Pancreas (tissue), 10 donors: ENCODE results near the gene EIF4H. TPM values are rescaled to one million over a fixed set of nuclear protein-coding genes. Genes with fewer than 3 reads are reported as not detected.

Experiments
- ATAC-seq, 4 donors: fragments of 200-7000 bp; cut with Tn5 transposase; one replicate each; pipeline versions ENCODE4 v1.8.0 to v1.9.1; 2020; ENCODE audit warnings: mild to moderate bottlenecking in 4 of 4, moderate library complexity in 4 of 4
- DNase-seq, 6 donors: peaks; one replicate each; pipeline ENCODE4 v3.0.0-alpha.2; 2020
- FAIRE-seq: peaks from 2 replicates; lab custom pipeline; 2012; peaks lifted over from hg19 to GRCh38; lab: Jason Lieb, UNC
- H3K27ac ChIP-seq, 4 donors: fragments of 200-600 bp; sonication (generic); 1 replicate in 3 of 4; 2 replicates in 1 of 4; pipeline versions ENCODE4 v1.5.0 to v1.8.0; 2020
- H3K27me3 ChIP-seq, 4 donors: fragments of 200-600 bp; one replicate each; pipeline ENCODE4 v1.8.0; 2021
- H3K36me3 ChIP-seq, 3 donors: fragments of 200-600 bp; sonication (generic) in 1 of 3; one replicate each; pipeline versions ENCODE4 v1.5.0 to v1.8.0; 2020 to 2021
- H3K4me1 ChIP-seq, 3 donors: fragments of 200-600 bp; one replicate each; pipeline ENCODE4 v1.8.0; 2021
- H3K4me3 ChIP-seq, 4 donors: fragments of 200-600 bp; sonication (generic) in 2 of 4; one replicate each; pipeline versions ENCODE4 v1.5.0 to v1.8.0; 2020 to 2021
- H3K9me3 ChIP-seq, 4 donors: fragments of 200-600 bp; one replicate each; pipeline ENCODE4 v1.8.0; 2021
- CTCF ChIP-seq, 4 donors: fragments of 200-600 bp; sonication (generic) in 3 of 4; IDR thresholded peaks; one replicate each; pipeline versions ENCODE4 v1.5.0 to v1.8.0; 2021; ENCODE audit warnings: antibody characterized with exemption in 4 of 4
- WGBS, 2 donors: extraction: QIAGEN DNeasy Blood & Tissue Kit; methylation state at CpG; one replicate each; pipeline ENCODE4 v1.1.7; 2013; 5-methylcytosine and 5-hydroxymethylcytosine counted together
- intact Hi-C, 3 donors: fragments of 100-400 bp; cut with DNase I; formaldehyde crosslinking; loops; one replicate each; pipeline versions ENCODE4 v1.11.1 to v1.14.2; 2022
- polyA plus RNA-seq, 2 donors: library from polyadenylated mRNA; stranded (reverse); fragments of 200-250 nt; gene quantifications; one replicate each; pipeline ENCODE4 v1.2.3, GENCODE V29; 2013
- total RNA-seq, 6 donors: library from RNA; stranded (reverse); fragmentation: NEBNext Ultra II Directional in 4 of 6; extraction: Animal tissue kit (Norgen Biotek cat#: 25700) in 4 of 6; gene quantifications; one replicate each; pipeline versions ENCODE4 v1.2.1 to v1.2.4, GENCODE V29; 2021 to 2023
- donor health status: healthy with polysubstance abuse.
- donor health status: DM: no; HTN: no; CAD: no; lungs with moderate emphysema.
- donor health status: DM: no; HTN: no; CAD: no.
- donor health status: control.
- donor health status: control.
- donor health status: Bipolar disorder and iron deficiency.
- donor health status: DM: yes; HTN: yes; CAD: no.
- donor health status: DM: no; HTN: no; CAD: no.
- donor health status: DM: no; HTN: no; CAD: no.
- donor health status: DM: yes; HTN: yes; CAD: no.

The EIF4H gene
- total and polyA plus RNA-seq, 8 donors: 73.0 to 195 (median 130) TPM

GRCh38 chr7:74178632-74179031, 4.5 kb downstream of the EIF4H start:
- Histone ChIP-seq H3K36me3 (no peaks in the 10 kb centered on the region), H3K4me1 (peaks cover 55 to 65% (median 61%) of the 10 kb centered on the region in 3 donors), H3K9me3 (no peaks in the 10 kb centered on the region), H3K27me3 (no peaks in the 10 kb centered on the region), H3K4me3 (no peak overlapping the region), H3K27ac (peak overlapping the region in 2 of 4 donors; percentile 15 to 44)
- intact Hi-C loops: loop anchor here in 1 of 3 donors (10.0 kb wide), 1 partner anchor 114 kb away; no protein-coding TSS in a partner anchor
- no peak for DNase-seq
- no peak for FAIRE-seq
- ATAC-seq: no peak
- 32 to 34% methylated on average over 9 of the region's 9 CpGs for WGBS, 2 donors
- TF ChIP-seq CTCF (IDR thresholded peaks at IDR 0.05): no peak

- ATAC-seq (no peak), FAIRE-seq (no peak), DNase-seq (no peak)
- Histone ChIP-seq H3K9me3 (no peaks in the 10 kb centered on the region), H3K4me3 (no peak overlapping the region), H3K27ac (no peak overlapping the region), H3K27me3 (no peaks in the 10 kb centered on the region), H3K36me3 (no peaks in the 10 kb centered on the region), H3K4me1 (peaks cover 65 to 73% (median 66%) of the 10 kb centered on the region in 3 donors)
- TF ChIP-seq CTCF (IDR thresholded peaks at IDR 0.05): no peak
- intact Hi-C loops: loop anchor here in 2 of 3 donors (10.0 kb wide), 1 partner anchor 115 kb away; no protein-coding TSS in a partner anchor
- WGBS, 2 donors: 53 to 56% methylated on average over 3 of the region's 3 CpGs
Observed at GRCh38 chr7:74179935-74180604, 5.9 kb downstream of the EIF4H start.

- FAIRE-seq (no peak), ATAC-seq (no peak), DNase-seq (no peak)
- no peak overlapping the region for H3K27ac ChIP-seq
- H3K9me3 ChIP-seq: no peaks in the 10 kb centered on the region
- no peaks in the 10 kb centered on the region for H3K36me3 ChIP-seq
- H3K27me3 ChIP-seq: no peaks in the 10 kb centered on the region
- no peak for TF ChIP-seq CTCF (IDR thresholded peaks at IDR 0.05)
- WGBS, 2 donors: 80 to 88% methylated on average over 1 of the region's 1 CpG
- no peak overlapping the region for H3K4me3 ChIP-seq
- H3K4me1 ChIP-seq: peaks cover 66 to 74% (median 69%) of the 10 kb centered on the region in 3 donors
- intact Hi-C loops: loop anchor here in 1 of 3 donors (10.0 kb wide), 1 partner anchor 116 kb away; no protein-coding TSS in a partner anchor
Observed at GRCh38 chr7:74180866-74181265, 6.7 kb downstream of the EIF4H start.

- 52 to 58% methylated on average over 5 of the region's 5 CpGs for WGBS, 2 donors
- no peak for ATAC-seq
- no peak overlapping the region for H3K4me3 ChIP-seq
Observed at GRCh38 chr7:74181821-74182220, 7.7 kb downstream of the EIF4H start.

More at GRCh38 chr7:74181821-74182220, 7.7 kb downstream of the EIF4H start:
- DNase-seq (no peak), FAIRE-seq (no peak)
- Histone ChIP-seq H3K9me3 (no peaks in the 10 kb centered on the region), H3K27me3 (no peaks in the 10 kb centered on the region), H3K36me3 (no peaks in the 10 kb centered on the region), H3K4me1 (peaks cover 65 to 72% (median 69%) of the 10 kb centered on the region in 3 donors), H3K27ac (no peak overlapping the region)
- no peak for TF ChIP-seq CTCF (IDR thresholded peaks at IDR 0.05)
- intact Hi-C loops: loop anchor here in 1 of 3 donors (10.0 kb wide), 1 partner anchor 117 kb away; no protein-coding TSS in a partner anchor
